Activated naive CD4-positive, alpha-beta T cell treated with anti-CD3 and anti-CD28 coated beads, Interleukin-2, amount 50 U/mL, for 16 hours (primary cell): Measurements from ENCODE around the gene RAB25.
A peak's percentile ranks its signal among the peaks of the same experiment; 100 is the strongest.
"Not testable (repeated sequence)": the region's sequence is repeated elsewhere in the genome, so short reads cannot be mapped to it uniquely, and the experiment has no call there.

Experiments
- DNase-seq: peaks from one replicate; pipeline ENCODE4 v3.0.0-alpha.2; 2020

RAB25 gene

DNA sequence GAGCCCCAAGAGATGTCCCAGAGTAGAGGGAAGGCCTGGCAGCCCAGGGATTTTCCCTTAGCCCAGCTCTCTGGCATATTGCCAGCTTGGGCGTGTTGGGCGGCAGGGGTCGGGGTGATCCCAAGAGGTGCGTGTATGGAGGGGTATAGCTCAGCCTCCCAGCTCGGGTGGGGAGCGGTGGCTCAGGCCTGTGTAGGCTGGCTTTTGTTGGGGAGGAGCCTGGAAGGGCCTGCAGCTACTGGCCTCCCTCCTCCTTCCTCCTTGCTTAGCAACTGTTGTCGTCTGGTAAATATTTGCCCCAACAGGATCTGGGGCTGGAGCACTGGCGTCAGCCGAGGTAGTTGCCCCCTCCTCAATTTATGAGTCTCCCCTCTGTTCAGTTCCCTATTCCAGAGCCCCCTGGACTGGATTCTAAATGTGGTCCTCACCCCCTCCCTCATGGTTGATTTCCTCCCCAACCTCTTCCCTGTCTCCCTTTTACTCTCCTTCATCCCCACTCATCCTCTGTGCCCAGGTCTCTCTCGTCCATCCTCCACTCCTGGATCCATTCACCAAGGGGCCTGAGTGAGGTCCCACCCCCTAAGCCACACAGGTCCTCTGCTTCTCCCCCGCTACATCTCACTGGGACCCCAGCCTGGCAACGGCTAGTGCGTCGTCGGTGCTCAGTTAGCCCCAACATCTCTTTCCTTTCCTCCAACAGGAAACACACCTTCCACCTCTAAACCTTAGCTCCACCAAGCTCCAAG, 43.3 kb downstream of the RAB25 start:
- DNase-seq: no peak

DNA sequence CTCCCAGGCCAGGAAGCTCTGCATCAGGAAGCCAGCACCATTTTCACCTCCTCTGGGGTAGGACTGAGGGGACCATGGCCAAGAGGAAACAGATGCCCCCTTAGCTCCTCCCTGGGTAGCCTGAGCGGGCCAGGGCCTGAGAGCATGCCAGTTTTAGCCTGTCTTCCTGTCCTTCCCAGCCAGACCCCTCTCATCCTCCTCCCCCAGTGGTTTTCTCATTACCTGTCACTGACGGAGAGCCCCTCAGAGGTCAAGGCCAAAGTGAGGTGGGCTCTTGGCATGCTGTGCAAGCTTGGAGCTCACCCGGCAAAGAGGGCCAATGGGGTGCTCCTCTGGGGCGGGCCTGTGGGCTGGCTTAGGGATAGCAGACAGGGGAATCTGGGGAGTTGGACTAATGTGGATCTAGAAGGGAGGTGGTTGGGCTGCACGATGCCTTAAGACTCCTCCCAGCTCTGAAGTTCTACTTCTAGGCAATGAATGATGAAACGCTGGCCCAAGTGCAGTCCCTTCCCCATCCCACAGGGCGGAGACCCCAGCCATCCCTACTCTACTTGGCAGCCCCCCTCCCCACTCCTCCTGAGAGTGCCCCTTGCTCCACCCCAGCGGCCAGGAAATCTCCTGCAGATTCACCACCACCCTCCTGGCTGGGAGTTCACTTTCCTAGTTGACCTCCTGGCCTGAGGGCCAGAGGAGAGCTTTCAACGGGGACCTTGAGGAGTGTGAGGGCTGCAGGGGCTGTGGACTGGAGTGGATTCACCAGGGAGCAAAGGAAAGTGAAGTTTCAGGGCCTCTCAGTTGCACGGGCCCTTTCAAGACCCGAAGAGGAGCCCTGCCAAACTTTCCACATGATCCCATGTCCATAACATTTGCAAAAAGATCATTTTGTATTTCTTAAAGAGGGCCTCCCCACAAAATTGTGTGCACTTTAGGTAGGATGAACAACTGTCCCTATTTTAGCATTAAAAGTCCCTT, 44.2 kb downstream of the RAB25 start:
- no peak for DNase-seq

DNA sequence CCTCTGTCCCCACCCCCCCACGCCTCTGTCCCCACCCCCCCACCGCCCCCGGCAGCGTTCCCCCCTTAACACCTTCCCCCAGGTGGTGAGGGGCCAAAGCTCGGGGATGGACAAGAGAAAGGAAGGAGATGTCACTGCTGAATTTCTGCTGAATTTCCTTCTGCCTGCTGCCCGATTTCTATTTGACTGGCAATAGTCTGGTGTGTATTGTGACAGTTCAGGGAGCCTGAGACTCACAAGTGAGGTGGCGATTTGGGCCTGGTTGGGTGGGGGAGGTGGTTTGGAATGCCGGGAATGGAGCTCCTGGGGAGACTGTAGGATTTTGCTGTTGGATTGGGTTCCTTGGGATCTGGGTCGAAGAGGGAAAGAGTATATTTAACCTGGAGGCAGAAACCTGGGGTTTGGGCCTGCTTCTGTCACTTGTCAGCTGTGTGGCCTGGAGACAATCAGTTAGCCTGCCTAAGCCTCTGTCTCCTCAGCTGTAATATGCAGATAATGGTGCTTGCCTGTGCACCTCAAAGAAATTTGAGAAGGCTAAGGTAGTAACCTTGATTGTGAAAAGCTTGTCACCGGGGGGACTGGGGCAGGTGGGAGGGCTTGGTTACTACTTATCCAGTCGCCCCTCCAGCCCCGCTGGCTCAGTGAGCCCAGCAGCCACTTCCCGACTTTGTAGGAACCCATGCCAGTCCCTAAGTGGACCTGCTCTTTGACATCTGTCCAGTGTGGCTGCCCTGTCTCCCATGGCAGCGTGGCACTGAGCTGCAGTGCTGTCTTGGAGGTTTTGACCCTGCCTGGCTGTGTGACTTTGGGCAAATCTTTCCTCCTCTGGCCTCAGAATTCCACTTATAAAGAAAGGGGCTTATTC, 45.9 kb downstream of the RAB25 start:
- DNase-seq: no peak

DNA sequence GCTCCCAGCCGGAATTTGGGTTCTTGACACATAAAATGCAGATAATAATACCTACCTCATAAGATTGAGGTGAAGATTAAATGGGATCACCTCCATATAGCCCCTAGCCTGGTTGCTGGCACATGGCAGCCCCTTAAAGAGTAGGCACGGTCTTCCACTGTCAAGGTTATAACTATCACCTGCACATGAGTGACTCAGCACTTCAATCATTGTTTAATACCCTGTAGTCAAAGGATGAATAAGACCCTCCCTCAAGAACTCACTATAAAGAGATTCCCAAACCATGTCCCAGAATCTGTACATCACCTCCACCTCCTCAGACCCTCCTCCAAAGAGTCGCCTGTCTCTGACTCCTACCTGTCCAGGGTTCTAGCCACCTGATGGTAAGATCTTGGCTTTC, 47.1 kb downstream of the RAB25 start:
- DNase-seq: no peak

DNA sequence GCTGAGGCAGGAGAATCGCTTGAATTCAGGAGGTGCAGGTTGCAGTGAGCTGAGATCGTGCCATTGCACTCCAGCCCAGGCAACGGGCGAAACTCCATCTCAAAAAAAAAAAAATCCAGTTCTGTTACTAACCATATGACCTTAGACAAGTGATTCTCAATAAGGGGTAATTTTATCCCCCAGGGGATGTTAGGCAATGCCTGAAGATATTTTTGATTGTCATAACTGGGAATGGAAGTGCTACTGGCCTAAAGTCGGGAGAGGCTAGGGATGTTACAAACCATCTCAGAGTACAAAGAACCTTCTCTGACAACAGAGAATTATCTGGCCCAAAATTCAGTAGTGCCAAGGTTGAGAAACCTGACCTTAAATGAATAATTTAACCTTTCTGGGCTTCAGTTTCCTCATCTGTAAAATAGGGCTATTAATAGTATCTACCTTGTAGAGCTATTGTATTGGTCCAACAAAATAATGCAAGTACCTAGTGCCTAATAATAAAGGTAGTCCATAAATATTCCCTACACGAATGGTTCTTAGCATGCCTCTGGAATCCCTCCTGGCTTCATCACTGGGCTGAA, 47.8 kb downstream of the RAB25 start:
- DNase-seq: no peak

DNA sequence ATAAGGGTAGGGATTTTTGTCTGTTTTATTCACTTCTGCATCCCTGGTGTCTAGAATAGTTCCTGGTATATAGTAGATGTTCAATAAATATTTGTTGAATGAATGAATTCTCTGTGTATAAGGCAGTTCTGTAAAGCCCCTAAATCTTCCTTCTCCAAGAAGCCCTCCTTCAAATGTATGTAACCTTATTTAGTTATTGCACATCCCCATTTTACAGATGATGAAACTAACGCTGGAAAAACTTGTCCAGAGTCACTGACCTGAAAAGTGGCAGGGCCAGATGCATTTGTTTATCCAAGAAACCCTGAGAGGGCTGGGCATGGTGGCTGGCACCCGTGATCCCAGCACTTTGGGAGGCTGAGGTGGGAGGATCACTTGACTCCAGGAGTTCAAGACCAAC, 49.3 kb downstream of the RAB25 start:
- DNase-seq: no peak

DNA sequence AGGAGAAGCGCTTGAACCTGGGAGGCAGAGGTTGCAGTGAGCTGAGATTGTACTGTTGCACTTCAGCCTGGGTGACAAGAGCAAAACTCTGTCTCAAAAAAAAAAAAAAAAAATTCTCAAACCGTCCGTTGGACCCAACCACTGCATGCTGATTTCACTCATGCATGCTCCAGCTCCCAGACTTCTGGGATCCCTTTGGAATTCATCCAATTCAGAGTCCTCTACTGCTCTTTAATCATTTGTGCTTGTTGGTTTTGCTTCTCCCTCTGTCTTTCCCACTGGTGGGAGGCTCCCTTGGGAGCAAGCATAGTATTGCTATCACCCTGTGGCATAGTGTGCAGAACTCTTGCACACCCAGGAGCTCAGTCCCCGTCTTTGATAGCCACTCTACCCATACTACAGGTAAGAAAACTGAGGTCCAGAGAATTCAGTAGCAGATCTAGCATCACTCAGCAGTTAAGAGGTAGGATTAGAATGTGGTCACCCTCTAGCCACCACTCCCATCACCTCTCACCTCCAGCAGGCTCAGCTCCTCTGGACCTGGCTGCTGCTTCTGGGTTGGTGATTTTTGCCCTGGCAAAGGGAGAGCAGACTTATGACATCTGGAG, 50.5 kb downstream of the RAB25 start:
- DNase-seq: no peak

DNA sequence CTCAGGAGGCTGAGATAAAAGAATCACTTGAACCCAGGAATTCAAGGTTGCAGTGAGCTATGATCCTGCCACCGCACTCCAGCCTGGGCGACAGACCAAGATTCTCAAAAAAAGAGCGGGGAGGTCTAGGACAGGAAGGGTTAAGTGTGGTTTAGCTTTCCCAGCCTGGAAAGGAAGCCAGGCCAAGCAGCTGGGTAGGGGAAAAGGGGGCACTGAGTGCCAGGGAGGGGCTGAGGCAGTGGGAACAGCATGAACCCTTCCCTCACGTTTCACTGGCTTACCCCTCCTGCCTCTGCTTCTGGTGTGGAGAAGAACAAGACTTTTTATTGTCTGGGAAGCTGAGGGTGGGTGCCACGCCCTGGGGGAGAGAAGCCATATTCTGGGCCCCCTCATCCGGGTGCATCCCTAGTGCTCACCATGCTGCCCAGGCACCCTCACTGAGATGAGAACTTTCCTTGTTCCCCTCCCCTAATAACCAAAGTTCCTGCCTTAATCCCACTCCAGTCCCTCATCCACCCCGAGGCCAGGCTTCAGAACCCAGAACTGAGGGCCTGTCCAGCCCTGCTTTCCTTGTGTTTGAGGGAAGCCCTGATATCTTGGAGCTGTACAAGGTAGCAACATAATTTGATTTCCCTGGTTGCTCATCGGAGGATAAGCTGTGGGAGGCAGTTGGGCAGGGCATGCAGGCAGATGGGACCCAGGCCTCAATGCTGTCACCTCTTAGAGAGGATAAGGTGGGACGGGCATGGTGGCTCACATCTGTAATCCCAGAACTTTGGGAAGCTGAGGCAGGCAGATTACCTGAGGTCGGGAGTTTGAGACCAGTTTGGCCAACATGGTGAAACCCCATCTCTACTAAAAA, 51.5 kb downstream of the RAB25 start:
- DNase-seq: no peak

DNA sequence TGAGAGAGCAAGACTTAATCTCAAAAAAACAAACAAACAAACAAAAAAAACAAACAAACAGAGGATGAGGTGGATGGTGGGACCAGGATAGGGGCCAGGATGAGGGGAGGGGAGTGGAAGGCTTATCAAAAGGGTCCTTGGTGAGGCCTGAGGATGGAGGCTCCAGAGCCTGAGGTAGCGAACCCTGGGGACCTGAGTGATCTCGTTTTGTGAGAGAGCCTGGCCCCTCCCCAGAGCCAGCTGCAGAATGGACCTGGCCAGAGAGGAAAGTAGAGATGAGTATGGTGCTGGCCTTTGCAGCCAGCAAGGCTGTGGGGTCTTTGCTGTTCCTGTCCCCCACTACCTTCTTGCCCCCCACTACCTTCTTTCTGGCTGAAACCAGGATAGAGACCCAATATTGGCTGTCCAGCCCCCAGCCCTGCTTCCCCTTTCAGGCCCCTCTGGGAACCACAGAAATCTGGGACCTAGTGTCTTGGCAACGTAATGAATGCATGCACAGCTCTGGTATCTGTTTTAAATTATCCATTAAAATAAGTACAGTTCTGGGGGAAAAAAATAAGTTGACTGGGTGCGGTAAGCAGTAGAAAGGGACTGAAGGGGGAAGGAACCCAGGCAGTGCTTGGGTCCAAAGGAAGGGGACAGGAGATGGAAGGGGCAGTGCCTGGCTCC, 52.5 kb downstream of the RAB25 start:
- DNase-seq: no peak

DNA sequence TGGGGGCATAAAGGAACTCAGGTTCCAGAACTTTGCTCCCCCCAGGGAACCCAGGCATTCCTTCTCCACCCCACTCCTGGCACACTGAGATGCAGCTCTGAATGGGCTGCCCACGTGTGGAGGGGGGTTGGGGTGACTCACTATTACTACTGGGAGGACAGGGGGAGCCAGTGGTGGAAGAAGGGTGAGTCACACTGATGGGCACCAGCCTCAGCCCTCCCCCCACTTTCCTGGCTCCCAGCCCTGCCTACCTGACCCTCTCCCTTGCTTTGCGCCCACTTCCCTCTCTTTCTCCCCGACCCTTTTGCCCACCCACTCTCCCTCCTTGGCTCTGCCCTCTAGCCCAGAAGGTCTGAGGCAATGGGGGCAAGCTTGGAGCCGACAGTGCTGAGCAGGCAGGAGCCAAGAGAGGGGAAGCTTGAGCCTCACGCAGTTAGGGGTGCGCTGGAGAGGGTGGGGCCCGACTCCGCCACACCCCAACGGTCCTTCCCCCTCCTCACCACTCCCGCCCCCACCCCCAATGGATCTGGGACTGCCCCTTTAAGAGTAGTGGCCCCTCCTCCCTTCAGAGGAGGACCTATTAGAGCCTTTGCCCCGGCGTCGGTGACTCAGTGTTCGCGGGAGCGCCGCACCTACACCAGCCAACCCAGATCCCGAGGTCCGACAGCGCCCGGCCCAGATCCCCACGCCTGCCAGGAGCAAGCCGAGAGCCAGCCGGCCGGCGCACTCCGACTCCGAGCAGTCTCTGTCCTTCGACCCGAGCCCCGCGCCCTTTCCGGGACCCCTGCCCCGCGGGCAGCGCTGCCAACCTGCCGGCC, 53.4 kb downstream of the RAB25 start, which contains the start of gene LMNA:
Gene LMNA, plus strand, starts transcription at position 611 of the 818 bp plus-strand sequence. CDS start 208 bp downstream, outside the sequence.
- peak; percentile 76 for DNase-seq

DNA sequence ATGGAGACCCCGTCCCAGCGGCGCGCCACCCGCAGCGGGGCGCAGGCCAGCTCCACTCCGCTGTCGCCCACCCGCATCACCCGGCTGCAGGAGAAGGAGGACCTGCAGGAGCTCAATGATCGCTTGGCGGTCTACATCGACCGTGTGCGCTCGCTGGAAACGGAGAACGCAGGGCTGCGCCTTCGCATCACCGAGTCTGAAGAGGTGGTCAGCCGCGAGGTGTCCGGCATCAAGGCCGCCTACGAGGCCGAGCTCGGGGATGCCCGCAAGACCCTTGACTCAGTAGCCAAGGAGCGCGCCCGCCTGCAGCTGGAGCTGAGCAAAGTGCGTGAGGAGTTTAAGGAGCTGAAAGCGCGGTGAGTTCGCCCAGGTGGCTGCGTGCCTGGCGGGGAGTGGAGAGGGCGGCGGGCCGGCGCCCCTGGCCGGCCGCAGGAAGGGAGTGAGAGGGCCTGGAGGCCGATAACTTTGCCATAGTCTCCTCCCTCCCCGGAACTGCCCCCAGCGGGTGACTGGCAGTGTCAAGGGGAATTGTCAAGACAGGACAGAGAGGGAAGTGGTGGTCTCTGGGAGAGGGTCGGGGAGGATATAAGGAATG, 54.1 kb downstream of the RAB25 start:
- DNase-seq: no peak

DNA sequence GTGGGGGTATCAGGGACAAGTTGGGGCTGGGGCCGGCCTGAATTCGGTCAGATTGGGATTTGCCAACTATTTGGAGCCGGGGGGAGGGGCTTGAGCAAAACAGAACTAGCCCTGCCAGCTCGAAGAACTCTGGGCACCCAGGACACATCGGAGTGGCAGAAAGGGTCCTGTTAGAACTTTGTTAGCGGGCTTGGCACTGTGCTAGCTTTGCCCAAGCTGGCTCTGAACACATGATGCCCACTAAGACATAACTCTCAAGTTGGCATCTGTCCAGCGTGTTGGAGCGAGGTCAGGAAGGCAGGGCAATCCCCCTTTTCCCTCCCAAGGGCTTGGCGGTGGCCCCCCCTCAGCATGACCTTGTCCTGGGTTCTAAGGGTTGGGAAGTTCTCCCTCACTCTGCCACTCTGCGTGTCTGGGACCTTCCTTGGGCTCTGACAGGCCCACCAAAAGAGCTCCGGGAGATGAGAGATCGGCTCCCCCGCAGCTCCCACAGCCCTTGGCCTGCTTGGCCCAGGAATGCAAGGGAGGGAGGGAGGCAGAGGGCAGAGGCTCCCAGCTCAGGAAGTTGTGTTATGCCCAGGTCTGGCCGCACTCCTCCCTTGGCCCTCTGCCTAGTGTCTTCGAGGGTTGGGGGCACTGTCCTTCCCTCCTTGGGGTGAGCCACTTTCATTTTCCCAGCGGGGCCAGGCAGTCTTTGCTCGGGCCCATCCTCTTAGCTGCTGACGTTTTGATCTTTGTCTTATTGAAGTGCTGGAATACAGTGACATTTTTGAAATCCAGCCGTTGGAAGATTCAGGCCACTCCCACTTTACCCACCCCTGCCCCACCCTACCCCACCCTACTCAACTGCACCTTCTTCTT, 54.8 kb downstream of the RAB25 start:
- no peak for DNase-seq

DNA sequence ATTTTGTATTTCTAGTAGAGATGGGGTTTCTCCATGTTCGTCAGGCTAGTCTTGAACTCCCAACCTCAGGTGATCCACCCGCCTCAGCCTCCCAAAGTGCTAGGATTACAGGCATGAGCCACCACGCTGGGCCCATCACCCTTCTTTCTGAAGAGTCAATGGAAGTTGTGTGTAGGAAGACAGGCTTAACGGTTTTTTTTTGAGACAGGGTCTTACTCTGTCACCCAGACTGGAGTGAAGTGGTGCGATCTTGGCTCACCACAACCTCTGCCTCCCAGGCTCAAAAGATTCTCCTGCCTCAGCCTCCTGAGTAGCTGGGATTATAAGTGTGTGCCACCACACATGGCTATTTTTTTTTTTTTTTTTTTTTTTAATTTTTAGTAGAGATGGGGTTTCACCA, 55.8 kb downstream of the RAB25 start:
- DNase-seq: not testable (repeated sequence)

DNA sequence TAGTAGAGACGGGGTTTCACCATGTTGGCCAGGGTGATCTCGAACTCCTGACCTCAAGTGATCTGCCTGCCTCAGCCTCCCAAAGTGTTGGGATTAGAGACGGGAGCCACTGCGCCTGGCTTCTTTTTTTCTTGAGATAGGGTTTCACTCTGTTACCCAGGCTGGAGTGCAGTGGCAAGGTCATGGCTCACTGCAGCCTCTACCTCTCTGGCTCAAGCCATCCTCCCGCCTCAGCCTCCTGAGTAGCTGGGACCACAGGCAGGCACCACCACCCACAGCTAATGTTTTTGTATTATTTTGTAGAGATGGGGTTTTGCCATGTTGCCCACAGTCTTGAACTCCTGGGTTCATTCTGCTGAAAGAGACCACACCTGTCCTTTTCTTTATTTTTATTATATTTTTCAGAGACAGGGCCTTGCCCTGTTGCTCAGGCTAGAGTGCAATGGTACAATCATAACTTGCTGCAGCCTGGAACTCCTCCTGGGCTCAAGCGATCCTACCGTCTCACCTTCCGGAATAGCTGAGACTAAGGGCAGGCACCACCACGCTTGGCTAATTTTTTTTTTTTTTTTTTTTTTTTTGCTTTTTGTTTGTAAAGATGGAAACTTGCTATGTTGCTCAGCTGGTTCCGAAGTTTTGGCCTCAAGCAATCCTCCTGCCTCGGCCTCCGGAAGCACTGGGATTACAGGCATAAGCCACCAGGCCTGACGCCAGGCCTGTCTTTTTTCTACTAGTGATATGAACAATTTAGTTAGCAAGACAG, 56.6 kb downstream of the RAB25 start:
- DNase-seq: no peak

DNA sequence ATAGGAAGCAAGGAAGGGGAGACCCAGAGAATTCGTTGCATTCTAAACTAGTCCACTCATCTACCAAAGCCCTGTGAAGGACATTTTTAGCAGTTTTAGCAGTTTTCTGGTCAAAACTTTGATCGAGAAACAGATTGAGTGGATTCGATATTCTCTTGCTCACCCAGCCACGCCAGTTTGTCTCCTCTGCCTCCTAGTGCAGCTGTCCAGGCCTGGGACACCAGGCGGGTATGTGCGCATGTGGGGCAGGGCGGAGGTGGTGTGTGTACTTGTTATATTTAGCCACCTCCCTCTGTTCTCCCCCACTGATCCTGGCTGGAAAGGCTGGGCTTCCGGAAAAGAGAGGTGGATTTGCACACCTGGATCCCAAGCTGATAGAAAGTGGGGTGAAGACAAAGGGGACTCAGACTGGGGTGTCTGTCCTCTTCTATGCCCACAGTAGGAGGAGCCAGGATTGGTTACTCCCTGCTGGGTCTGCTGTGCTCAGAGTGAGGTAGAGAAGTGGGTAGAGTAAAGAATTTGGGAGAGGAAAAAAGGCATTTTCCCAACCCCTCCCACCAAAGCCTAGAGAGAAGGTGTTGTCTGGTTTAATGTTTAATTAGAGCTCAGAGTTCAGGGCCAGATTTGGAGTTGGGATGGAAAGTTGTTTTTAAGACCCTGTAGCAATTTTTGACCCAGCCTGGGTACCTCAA, 57.4 kb downstream of the RAB25 start:
- DNase-seq: no peak

DNA sequence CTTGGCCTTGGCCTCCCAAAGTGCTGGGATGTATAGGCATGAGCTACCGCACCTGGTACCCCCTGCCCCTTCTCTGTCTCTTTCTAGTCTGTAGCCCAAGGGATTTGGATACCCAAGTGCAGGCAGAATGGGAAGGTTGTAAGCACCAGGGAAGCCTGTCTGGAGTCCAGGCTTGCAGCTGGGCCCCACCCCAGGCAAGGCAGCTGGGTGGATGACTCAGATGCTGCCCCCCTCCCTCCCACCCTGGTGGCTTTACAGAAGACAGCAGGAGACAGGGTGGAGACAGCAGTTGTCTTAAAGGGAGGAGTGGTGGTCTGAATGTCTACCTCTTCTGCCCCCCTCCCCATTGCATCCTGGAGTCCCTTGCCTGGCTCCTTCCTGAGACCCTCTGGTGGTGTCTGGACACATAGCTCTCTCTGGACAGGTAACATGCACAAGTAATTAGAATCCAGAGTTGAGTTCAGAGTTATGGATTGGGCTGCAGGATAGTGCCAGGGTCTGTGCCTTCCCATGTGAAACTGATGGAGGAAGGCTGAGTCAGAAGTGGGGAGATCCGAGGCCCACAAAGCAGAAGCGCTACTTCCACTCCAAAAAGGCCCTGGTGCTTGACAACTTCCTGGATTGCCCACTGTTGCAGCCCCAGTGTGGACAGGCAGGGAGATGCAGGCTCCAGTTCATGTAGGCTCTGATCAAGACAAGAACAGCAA, 58.7 kb downstream of the RAB25 start:
- no peak for DNase-seq
